A549 (cell line): ENCODE results near the gene DSG2.

ENCODE experiments used
- CEBPB ChIP-seq, 2 experiments: fragments of >200 bp in 1 of 2; sonication (Bioruptor Twin) in 1 of 2; formaldehyde crosslinking in 1 of 2; IDR thresholded peaks; 2 replicates each; pipeline ENCODE4 v1.6.1; 2012 to 2016
- CTCF ChIP-seq: fragments of >200 bp; sonication (Bioruptor Twin); formaldehyde crosslinking; IDR thresholded peaks from 3 replicates; pipeline ENCODE4 v1.5.1; 2016
- EP300 ChIP-seq, 2 experiments: fragments of >200 bp; sonication (Bioruptor Twin); formaldehyde crosslinking; IDR thresholded peaks; 2 replicates in 1 of 2; 3 replicates in 1 of 2; pipeline ENCODE4 v1.6.1; 2016 to 2017
- ESRRA ChIP-seq: fragments of 150-350 bp; IDR thresholded peaks from 2 replicates; pipeline ENCODE4 v1.6.1; 2014; ENCODE audit warnings: mild to moderate bottlenecking, low read length, borderline replicate concordance
- HDAC2 ChIP-seq: fragments of 200-600 bp; sonication (generic); IDR thresholded peaks from 2 replicates; pipeline ENCODE4 v1.6.1; 2016
- POLR2A ChIP-seq: IDR thresholded peaks from 2 replicates; pipeline ENCODE4 v1.6.1; 2012; ENCODE audit warnings: mild to moderate bottlenecking, low read length
- POLR2AphosphoS2 ChIP-seq: conservative IDR thresholded peaks from 2 replicates; pipeline ENCODE4 v1.6.1; 2012; ENCODE audit warnings: low read length, improper control_type of control experiment, inconsistent platforms
- RAD21 ChIP-seq, 2 experiments: fragments of >200 bp in 1 of 2; sonication (Bioruptor Twin) in 1 of 2; formaldehyde crosslinking in 1 of 2; IDR thresholded peaks in 1 of 2; conservative IDR thresholded peaks in 1 of 2; 2 replicates in 1 of 2; 3 replicates in 1 of 2; pipeline ENCODE4 v1.6.1; 2012 to 2018; ENCODE audit warnings: inconsistent platforms in 1 of 2
- SREBF2 ChIP-seq: fragments of 450-650 bp; IDR thresholded peaks from 2 replicates; pipeline ENCODE4 v1.6.1; 2014; ENCODE audit warnings: mild to moderate bottlenecking, moderate library complexity

- TF ChIP-seq CTCF: no peak
- TF ChIP-seq POLR2A: no peak
- no peak for TF ChIP-seq CEBPB (IDR thresholded peaks at IDR 0.05)
- TF ChIP-seq POLR2AphosphoS2: no peak
- TF ChIP-seq RAD21 (conservative IDR thresholded peaks at IDR 0.05 in 1 of 2, IDR thresholded peaks at IDR 0.05 in 1 of 2): no peak
- no peak for TF ChIP-seq HDAC2
- no peak for TF ChIP-seq EP300 (IDR thresholded peaks at IDR 0.05)
- no peak for TF ChIP-seq ESRRA
- TF ChIP-seq SREBF2: no peak
Measured at GRCh38 chr18:31565345-31565744, 67.4 kb downstream of the DSG2 start.
